ENCODE measurements around the gene GCGR.
A peak's percentile ranks its signal among the peaks of the same experiment; 100 is the strongest.

DNA sequence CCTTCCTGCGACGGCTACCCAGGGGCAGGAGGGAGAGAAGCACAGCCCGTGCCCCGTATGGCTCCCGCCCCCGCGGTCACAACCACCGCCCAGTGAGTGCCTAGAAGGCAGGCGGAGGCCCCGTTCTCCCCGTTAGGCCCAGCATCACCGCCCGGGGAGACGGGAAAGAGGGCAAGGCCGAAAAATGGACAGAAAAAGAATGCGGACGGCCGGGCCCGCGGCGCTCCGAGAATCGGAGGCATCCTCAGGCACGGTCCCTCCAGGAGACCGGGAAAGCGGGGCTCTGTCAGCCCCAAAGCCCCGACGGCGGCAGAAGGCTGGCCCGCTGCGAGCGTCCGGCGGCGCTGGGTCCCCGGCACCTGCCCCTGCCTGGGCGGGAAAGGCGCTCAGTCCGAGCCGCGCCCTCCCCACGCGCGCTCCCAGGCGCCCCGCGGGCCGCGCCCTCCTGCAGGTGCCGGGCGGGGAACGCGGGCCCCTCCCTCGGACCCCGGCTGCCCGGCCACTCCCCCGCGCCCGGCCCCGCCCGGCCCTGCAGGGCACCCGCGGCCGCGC lies 28.7 kb downstream of the GCGR start:
- TF ChIP-seq, protein P1, sequence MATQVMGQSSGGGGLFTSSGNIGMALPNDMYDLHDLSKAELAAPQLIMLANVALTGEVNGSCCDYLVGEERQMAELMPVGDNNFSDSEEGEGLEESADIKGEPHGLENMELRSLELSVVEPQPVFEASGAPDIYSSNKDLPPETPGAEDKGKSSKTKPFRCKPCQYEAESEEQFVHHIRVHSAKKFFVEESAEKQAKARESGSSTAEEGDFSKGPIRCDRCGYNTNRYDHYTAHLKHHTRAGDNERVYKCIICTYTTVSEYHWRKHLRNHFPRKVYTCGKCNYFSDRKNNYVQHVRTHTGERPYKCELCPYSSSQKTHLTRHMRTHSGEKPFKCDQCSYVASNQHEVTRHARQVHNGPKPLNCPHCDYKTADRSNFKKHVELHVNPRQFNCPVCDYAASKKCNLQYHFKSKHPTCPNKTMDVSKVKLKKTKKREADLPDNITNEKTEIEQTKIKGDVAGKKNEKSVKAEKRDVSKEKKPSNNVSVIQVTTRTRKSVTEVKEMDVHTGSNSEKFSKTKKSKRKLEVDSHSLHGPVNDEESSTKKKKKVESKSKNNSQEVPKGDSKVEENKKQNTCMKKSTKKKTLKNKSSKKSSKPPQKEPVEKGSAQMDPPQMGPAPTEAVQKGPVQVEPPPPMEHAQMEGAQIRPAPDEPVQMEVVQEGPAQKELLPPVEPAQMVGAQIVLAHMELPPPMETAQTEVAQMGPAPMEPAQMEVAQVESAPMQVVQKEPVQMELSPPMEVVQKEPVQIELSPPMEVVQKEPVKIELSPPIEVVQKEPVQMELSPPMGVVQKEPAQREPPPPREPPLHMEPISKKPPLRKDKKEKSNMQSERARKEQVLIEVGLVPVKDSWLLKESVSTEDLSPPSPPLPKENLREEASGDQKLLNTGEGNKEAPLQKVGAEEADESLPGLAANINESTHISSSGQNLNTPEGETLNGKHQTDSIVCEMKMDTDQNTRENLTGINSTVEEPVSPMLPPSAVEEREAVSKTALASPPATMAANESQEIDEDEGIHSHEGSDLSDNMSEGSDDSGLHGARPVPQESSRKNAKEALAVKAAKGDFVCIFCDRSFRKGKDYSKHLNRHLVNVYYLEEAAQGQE (IDR thresholded peaks at IDR 0.05; ENCODE audit: low read depth, low read length) = no peak
- TF ChIP-seq, protein P2, sequence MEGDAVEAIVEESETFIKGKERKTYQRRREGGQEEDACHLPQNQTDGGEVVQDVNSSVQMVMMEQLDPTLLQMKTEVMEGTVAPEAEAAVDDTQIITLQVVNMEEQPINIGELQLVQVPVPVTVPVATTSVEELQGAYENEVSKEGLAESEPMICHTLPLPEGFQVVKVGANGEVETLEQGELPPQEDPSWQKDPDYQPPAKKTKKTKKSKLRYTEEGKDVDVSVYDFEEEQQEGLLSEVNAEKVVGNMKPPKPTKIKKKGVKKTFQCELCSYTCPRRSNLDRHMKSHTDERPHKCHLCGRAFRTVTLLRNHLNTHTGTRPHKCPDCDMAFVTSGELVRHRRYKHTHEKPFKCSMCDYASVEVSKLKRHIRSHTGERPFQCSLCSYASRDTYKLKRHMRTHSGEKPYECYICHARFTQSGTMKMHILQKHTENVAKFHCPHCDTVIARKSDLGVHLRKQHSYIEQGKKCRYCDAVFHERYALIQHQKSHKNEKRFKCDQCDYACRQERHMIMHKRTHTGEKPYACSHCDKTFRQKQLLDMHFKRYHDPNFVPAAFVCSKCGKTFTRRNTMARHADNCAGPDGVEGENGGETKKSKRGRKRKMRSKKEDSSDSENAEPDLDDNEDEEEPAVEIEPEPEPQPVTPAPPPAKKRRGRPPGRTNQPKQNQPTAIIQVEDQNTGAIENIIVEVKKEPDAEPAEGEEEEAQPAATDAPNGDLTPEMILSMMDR (IDR thresholded peaks at IDR 0.05) = no peak
- TF ChIP-seq, protein P3, sequence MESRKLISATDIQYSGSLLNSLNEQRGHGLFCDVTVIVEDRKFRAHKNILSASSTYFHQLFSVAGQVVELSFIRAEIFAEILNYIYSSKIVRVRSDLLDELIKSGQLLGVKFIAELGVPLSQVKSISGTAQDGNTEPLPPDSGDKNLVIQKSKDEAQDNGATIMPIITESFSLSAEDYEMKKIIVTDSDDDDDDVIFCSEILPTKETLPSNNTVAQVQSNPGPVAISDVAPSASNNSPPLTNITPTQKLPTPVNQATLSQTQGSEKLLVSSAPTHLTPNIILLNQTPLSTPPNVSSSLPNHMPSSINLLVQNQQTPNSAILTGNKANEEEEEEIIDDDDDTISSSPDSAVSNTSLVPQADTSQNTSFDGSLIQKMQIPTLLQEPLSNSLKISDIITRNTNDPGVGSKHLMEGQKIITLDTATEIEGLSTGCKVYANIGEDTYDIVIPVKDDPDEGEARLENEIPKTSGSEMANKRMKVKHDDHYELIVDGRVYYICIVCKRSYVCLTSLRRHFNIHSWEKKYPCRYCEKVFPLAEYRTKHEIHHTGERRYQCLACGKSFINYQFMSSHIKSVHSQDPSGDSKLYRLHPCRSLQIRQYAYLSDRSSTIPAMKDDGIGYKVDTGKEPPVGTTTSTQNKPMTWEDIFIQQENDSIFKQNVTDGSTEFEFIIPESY (IDR thresholded peaks at IDR 0.05; ENCODE audit: borderline replicate concordance, low read depth) = no peak
- TF ChIP-seq, protein P4, sequence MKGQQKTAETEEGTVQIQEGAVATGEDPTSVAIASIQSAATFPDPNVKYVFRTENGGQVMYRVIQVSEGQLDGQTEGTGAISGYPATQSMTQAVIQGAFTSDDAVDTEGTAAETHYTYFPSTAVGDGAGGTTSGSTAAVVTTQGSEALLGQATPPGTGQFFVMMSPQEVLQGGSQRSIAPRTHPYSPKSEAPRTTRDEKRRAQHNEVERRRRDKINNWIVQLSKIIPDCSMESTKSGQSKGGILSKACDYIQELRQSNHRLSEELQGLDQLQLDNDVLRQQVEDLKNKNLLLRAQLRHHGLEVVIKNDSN (IDR thresholded peaks at IDR 0.05; ENCODE audit: borderline replicate concordance, low read depth) = no peak
- TF ChIP-seq MEF2A (IDR thresholded peaks at IDR 0.05; ENCODE audit: borderline replicate concordance, low read depth) (no peak), MXI1 (IDR thresholded peaks at IDR 0.05; ENCODE audit: low read depth, low read length) (0 out of 2 replicates have a peak, but pooled peaks have one; percentile 8), RAD21 (IDR thresholded peaks at IDR 0.05; ENCODE audit: low read length) (no peak), TAF1 (IDR thresholded peaks at IDR 0.05; ENCODE audit: borderline replicate concordance, low read depth, low read length) (no peak), POLR2AphosphoS5 (IDR thresholded peaks at IDR 0.05; ENCODE audit: low read depth, low read length) (no peak), NRF1 (IDR thresholded peaks at IDR 0.05; ENCODE audit: low read depth, low read length) (no peak), EP300 (IDR thresholded peaks at IDR 0.05; ENCODE audit: borderline replicate concordance in 1 of 2, low read depth in 1 of 2, low read length in 1 of 2) (no peak)
- TF ChIP-seq, protein P5, sequence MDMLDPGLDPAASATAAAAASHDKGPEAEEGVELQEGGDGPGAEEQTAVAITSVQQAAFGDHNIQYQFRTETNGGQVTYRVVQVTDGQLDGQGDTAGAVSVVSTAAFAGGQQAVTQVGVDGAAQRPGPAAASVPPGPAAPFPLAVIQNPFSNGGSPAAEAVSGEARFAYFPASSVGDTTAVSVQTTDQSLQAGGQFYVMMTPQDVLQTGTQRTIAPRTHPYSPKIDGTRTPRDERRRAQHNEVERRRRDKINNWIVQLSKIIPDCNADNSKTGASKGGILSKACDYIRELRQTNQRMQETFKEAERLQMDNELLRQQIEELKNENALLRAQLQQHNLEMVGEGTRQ (IDR thresholded peaks at IDR 0.05; ENCODE audit: borderline replicate concordance, low read depth, low read length) = no peak

All from SK-N-SH (cell line).